ENCODE measurements around the gene AMN.

DNA sequence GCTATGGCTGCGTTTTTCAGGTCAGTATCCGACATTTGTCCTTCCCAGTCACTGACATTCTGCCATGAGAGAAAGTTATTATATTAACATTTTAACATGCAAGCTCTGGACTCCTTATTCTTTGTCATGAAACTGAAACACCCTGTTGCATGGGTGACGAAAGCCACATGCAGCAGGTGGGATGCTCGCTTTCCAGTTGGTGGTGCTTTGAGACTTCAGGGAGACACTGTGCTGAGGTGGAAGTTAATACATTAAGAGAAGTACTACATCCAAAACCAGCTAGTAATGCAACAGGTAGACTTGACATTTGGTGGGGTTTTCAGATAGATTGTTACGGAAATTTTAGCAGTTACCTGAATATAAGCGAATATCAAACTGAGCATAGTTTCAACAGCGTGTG, 32.8 kb upstream of the AMN start:
- no peak for TF ChIP-seq POLR2A (IDR thresholded peaks at IDR 0.05; ENCODE audit: low read length)
- no peak for TF ChIP-seq GATA1 (IDR thresholded peaks at IDR 0.05; ENCODE audit: low read depth, low read length)

All from erythroblast (primary cell).